GM20431 (cell line): ENCODE measurements around the gene NGB.

Experiments
- in situ Hi-C: fragments of 300-500 bp; cut with MseI, MboI; formaldehyde crosslinking; loops from one replicate; pipeline ENCODE4 v1.15.0; 2020; ENCODE audit warnings: low sequenced_read_pairs; ENCODE audit not compliant: unreplicated experiment

The NGB gene

GRCh38 chr14:77240336-77240915 is 30.6 kb downstream of the NGB start:
- in situ Hi-C loops = no loop called here

GRCh38 chr14:77239412-77239811 is 31.6 kb downstream of the NGB start:
- in situ Hi-C loops = no loop called here

- in situ Hi-C loops = no loop called here
These were observed 32.0 kb downstream of the NGB start for GRCh38 chr14:77238996-77239395.

- in situ Hi-C loops = no loop called here
These were observed 32.6 kb downstream of the NGB start for GRCh38 chr14:77238356-77238755.

DNA sequence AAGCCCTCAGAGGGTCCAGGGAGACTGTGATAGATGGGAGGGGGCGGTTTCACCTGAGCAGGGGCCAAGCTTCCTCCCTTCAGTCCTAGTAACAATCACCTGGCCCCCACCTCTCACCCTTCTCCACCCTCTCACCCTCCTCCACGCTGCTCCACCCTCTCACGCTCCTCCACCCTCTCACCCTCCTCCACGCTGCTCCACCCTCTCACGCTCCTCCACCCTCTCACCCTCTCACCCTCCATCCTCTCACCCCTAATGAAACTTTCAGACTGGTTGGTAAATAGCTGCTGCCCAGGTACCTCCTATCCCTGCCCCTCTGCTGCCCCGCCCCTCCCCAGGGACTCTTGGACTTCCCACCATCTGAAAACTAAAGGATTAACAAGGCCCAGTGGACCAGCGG is 34.2 kb downstream of the NGB start:
- in situ Hi-C loops = no loop called here

DNA sequence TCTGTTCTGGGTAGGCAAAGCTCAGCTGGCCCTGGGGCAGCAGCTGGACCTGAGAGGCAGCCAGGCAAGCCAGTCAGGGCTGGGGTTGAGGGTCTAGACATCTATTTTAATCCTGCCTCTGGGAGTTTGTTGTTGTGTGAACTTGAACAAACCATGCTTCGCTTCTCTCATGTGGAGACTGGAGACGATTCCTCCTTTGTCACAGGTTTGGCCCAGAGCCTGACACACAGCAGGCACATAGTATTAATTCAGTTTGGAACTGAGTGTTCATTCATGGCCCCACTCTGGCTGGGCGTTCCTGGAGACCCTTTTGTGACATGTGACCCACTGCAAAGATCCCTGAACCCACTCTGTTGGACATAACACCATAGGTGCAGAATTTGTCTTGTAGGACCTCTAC is 39.3 kb downstream of the NGB start:
- in situ Hi-C loops = no loop called here

- in situ Hi-C loops = no loop called here
These were observed 40.1 kb downstream of the NGB start for GRCh38 chr14:77230914-77231313.

DNA sequence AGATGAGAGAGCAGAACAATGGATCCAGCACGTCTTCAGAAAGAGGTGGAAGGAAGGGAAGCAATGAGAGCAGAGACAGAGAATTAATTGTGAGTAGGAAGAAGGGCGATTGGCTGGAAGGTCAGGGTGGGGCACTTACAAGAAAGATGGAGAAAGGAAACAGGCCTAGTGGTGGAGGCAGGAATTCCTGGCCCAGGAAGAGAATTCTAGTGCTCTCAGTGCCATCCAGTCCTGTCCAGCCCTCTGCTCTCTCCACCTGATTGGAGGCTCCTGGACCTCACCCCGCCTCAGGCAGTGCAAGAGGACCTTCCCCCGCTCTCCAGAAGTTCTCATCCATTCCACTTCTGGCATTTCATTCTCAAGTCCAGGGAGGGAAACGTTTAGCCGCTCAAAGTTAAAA is 43.0 kb downstream of the NGB start:
- in situ Hi-C loops = no loop called here

DNA sequence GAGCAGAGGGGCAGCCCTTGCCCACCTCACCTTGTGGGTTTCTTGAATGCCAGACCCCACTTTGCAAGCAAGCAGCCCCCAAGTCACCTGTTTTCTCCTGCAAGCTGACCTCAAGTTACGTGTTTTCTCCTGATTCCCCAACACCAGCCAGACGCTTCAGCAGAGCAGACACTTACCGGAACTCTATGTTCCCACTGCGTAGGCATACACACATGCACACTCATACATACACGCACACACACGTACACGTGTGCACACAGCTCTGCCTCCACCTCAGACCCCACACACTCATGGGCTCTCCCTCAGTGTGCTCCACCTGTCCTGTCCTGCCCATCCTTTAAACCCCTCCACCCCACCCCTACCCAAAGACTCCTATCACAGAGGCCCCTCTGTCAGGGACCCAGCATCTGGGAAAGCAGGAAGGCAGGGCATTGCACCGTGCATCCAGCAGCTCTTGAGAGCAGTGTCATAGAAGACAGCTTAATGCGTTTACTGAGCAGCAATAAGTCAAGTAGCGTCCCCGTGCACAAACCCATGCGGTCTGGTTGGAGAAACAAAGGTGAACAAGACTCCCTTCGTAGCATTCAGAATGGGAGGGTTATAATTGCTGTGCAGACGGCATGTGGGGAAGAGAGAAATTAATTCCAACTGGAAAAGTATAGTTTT is 45.0 kb downstream of the NGB start:
- in situ Hi-C loops = no loop called here

GRCh38 chr14:77225254-77225653 is 45.8 kb downstream of the NGB start:
- in situ Hi-C loops = no loop called here

DNA sequence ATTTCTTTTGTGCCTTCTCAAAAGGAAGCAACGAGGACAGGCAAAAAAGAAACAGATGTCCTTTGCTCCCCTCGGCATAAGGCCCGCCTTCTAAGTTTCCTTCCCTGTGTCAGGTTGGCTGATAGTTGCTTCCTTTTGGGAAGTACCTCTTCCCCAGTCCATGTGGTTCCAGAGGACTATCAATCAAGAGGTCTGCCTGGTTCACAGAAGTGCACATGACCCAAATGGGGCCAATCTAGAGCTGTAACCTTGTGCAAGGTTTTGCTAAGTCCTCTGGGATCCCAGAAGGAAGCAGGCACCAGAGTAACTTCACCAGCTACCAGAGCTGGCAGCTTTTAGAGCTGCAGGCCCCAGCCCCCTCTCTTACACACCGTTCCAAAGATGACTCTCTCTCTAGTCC is 46.8 kb downstream of the NGB start:
- in situ Hi-C loops = no loop called here

DNA sequence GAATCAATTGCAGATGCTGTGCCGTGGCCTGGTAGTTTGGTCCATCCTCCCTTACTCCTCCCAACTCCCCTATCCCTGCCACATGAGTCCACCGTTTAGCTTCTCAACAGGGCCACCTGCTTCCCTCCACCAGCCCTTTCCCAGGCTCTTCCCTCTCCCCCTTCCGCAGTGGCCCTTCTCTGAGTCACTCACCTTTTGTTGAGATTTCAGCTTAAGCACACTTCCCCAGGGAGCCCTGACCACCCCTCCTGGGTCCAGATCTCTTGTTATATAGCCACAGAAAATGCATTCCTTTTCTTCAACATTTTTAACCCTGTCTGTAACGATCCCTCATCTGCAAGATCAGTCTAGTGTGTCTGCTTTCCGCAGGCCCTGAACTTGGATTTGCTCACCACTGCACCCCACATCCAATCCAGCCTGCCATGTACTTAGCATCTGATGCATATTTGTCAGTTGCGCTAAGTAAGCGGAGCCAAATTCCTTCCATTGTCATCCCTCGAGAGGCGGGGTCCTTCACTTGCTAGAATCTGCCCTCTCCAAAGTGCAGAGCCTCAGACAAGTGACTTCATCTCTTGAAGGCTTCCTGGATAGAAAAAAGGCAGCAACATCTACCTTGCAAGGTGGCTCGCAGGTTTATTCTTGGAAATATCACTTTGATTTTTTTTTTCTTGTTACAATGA is 48.3 kb downstream of the NGB start:
- in situ Hi-C loops = no loop called here

DNA sequence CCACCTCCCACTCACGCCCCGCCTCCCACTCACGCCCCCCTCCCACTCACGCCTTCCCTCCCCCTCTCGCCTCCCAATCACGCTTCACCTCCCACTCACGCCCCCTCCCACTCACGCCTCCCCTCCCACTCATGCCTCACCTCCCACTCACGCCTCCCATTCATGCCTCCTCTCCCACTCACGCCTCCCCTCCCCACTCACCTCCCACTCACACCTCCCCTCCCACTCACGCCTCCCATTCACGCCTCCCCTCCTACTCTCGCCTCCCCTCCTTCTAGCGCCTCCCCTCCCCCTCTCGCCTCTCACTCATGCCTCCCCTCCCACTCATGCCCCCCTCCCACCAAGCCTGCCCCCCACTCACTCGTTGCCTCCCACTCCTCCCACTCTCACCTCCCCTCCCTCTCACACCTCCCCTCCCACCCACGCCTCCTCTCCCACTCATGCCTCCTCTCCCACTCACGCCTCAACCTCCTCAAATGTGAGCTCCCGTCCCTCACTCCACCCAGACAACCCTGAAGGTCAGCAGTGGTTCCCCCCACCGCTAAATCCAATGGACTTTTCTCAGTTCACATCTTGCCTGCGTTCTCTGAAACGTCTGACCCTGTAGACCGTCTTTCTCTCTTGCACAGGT is 49.6 kb downstream of the NGB start:
- in situ Hi-C loops = no loop called here

DNA sequence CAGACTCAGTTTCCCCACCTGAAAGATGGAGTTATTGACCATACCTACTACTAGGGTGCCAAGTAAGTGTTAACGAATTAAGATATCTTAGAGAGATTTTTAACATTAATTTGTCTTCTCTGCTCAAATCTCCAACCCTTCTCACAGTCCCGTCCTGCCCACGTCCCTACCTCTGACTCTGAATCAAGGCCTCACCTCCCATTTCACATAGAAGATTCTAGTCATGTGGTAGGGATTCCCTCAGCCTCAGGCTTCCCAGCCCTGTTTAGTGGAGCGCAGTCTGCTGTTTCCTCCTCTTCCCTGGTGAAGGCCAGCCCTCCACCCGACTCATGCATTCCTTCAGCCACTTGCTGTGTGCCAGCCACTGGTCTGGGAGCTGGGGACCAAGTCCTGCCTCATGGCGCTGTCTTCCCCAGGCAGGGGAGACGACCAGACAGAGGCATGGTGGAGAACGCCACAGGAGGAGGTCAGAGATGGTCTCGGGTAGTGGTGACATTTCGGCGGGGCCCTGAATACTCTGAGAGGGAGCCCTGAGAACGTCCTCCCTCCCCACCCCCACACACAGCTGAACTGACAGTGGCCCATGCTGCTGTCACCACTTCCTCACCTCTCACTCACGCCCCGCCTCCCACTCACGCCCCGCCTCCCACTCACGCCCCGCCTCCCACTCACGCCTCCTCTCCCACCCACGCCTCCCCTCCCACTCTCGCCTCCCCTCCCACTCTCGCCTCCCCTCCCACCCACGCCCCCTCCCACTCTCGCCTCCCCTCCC is 50.6 kb downstream of the NGB start:
- in situ Hi-C loops = no loop called here

GRCh38 chr14:77219591-77219990 is 51.4 kb downstream of the NGB start:
- in situ Hi-C loops = no loop called here

- in situ Hi-C loops = no loop called here
These were observed 53.5 kb downstream of the NGB start for GRCh38 chr14:77217551-77217950.
